ENCODE data around the gene PCMTD2. TPM values are rescaled to one million over a fixed set of nuclear protein-coding genes. Genes with fewer than 3 reads are reported as not detected.

The PCMTD2 gene
- total RNA-seq, 1 experiment from 2014 or later, result 52.0 TPM

- no peaks in the 10 kb centered on the region for H3K9me3 ChIP-seq (ENCODE audit: control insufficient read depth, low read depth, low read length)
- H3K4ac ChIP-seq (ENCODE audit: low read depth, low read length), result no peak overlapping the region
- H3K23ac ChIP-seq (ENCODE audit: insufficient read length, low read depth, low read length), result no peak overlapping the region
- no peaks in the 10 kb centered on the region for H3K23me2 ChIP-seq (ENCODE audit: insufficient read length, low read depth, low read length, poor library complexity, severe bottlenecking)
- no peak overlapping the region for H3K56ac ChIP-seq (ENCODE audit: insufficient read length, low read depth, low read length)
- Mint-ChIP-seq H3K9me3 (no peaks in the 10 kb centered on the region), H3K27ac (no peak overlapping the region), H3K4me3 (no peak overlapping the region), H3K27me3 (ENCODE audit: low read depth) (peaks cover 6% of the 10 kb centered on the region; the same call in 1 of the 2 replicates), H3K4me1 (peaks cover 13 to 15% of the 10 kb centered on the region in 2 experiments), H3K36me3 (ENCODE audit: insufficient read depth in 1 of 3, low read depth in 3 of 3) (no peaks in the 10 kb centered on the region)
- H2AK5ac ChIP-seq (ENCODE audit: insufficient read length, low read length), result no peak overlapping the region
- H3K14ac ChIP-seq (ENCODE audit: insufficient read depth, low read length), result no peak overlapping the region
- DNase-seq, result no peak
- no peak overlapping the region for H3K18ac ChIP-seq (ENCODE audit: insufficient read length, low read depth, low read length)
- no peaks in the 10 kb centered on the region for H3K79me2 ChIP-seq (ENCODE audit: insufficient read depth, low read length)
- H3K4me1 ChIP-seq (ENCODE audit: insufficient read depth, low read length), result peaks cover 3% of the 10 kb centered on the region; the same call in 1 of the 2 replicates
- TF ChIP-seq CTCF (conservative IDR thresholded peaks at IDR 0.05), result no peak
- H2BK15ac ChIP-seq (ENCODE audit: low read depth, low read length), result no peak overlapping the region
- no peak overlapping the region for H2BK5ac ChIP-seq (ENCODE audit: insufficient read length, low read length)
- H2BK12ac ChIP-seq (ENCODE audit: insufficient read length, low read depth, low read length), result no peak overlapping the region
- no peak overlapping the region for H3K4me2 ChIP-seq (ENCODE audit: insufficient read depth, insufficient read length, low read length)
- H4K20me1 ChIP-seq (ENCODE audit: control insufficient read depth, insufficient read depth, insufficient read length), result no peaks in the 10 kb centered on the region
- H3K27ac ChIP-seq (ENCODE audit: insufficient read length, low read depth, low read length), result no peak overlapping the region
- no peak overlapping the region for H2BK20ac ChIP-seq (ENCODE audit: low read depth, low read length, poor library complexity, severe bottlenecking)
- H4K91ac ChIP-seq (ENCODE audit: insufficient read length, low read depth, low read length), result no peak overlapping the region
- no peak overlapping the region for H2AFZ ChIP-seq (ENCODE audit: low read length)
- no peak overlapping the region for H4K8ac ChIP-seq (replicated peaks; ENCODE audit: insufficient read length, low read depth, low read length)
- H4K5ac ChIP-seq (ENCODE audit: insufficient read length, low read depth, low read length), result no peak overlapping the region
- no peaks in the 10 kb centered on the region for H3K27me3 ChIP-seq (ENCODE audit: insufficient read depth, low read length)
- H3K79me1 ChIP-seq (ENCODE audit: insufficient read depth, low read depth, low read length, poor library complexity, severe bottlenecking), result no peaks in the 10 kb centered on the region
- H3K9ac ChIP-seq (ENCODE audit: extremely low read depth, insufficient read length, low read length), result no peak overlapping the region
- no peak overlapping the region for H3T11ph ChIP-seq (ENCODE audit: low read length)
- H2BK120ac ChIP-seq (ENCODE audit: low read depth, low read length, poor library complexity, severe bottlenecking), result no peak overlapping the region
- WGBS (ENCODE audit: extremely low coverage, insufficient read length, low lambda C conversion rate), result no CpG with 5 or more reads among the region's 8 CpGs
These were observed 27.4 kb upstream of the PCMTD2 start for GRCh38 chr20:64228086-64228653.
